Measurements from ENCODE around the gene CCSAP.

- TF ChIP-seq CTCF (IDR thresholded peaks at IDR 0.05; ENCODE audit: insufficient read depth, low read depth, low read length) (no peak), EZH2 (IDR thresholded peaks at IDR 0.05; ENCODE audit: insufficient read depth, low read length) (no peak)
Observed at GRCh38 chr1:229282295-229282823, 60.5 kb downstream of the CCSAP start.

Data from astrocyte (in vitro differentiated cells and primary cell).